HUDEP-2 (cell line): ENCODE measurements around the gene MALT1.
A peak's percentile ranks its signal among the peaks of the same experiment; 100 is the strongest.

Experiments
- DNase-seq, 76 experiments: peaks; one replicate each; lab custom pipeline; 2025; ENCODE audit not compliant: unreplicated experiment in 76 of 76; lab: John Stamatoyannopoulos, UW

Gene MALT1

GRCh38 chr18:58793361-58793760 lies 122.1 kb downstream of the MALT1 start:
- no peak for DNase-seq

GRCh38 chr18:58796220-58796619 lies 125.0 kb downstream of the MALT1 start:
- DNase-seq: no peak

- no peak for DNase-seq
These were observed 129.3 kb downstream of the MALT1 start for GRCh38 chr18:58800582-58800981.

GRCh38 chr18:58802959-58803358 lies 131.7 kb downstream of the MALT1 start:
- no peak for DNase-seq

- DNase-seq: peak in 1 of 76 experiments; percentile 3
These were observed 132.7 kb downstream of the MALT1 start for GRCh38 chr18:58803978-58804377.
